ENCODE data around the gene FOXK1. TPM values are rescaled to one million over a fixed set of nuclear protein-coding genes. Genes with fewer than 3 reads are reported as not detected.

Gene FOXK1
- total and polyA plus RNA-seq, 9 of the 15 experiments (the other 6 are each of a cell fraction or from before 2014, with no cell fraction given): 0.32 to 45.5 (median 8.1) TPM

- H3K9me1 ChIP-seq (ENCODE audit: control insufficient read depth, insufficient read depth, low read length): no peaks in the 10 kb centered on the region
- intact Hi-C loops (cut with micrococcal nuclease) (no loop called here), in situ Hi-C loops (cut with MboI) (no loop called here)
- H4K20me1 ChIP-seq (replicated peaks; ENCODE audit: control insufficient read depth, insufficient read depth, low read length): peaks cover 5% of the 10 kb centered on the region; the same call in 1 of the 2 replicates
- no peaks in the 10 kb centered on the region for H3K9me3 ChIP-seq (replicated peaks; ENCODE audit: control insufficient read depth, insufficient read depth, low read depth, low read length)
- H3K27ac ChIP-seq (ENCODE audit: extremely low read depth, low read depth, low read length): no peak overlapping the region
- POLR2A ChIA-PET: no interaction called here
- WGBS (ENCODE audit: insufficient coverage, low coverage, missing lambda C conversion rate): 97% methylated on average over 11 of the region's 22 CpGs
- no peak for ATAC-seq
- H3K36me3 ChIP-seq (ENCODE audit: control insufficient read depth, insufficient read depth, low read length): peaks cover 51% of the 10 kb centered on the region
- H2AFZ ChIP-seq (ENCODE audit: low read depth, low read length): no peak overlapping the region
- CTCF ChIA-PET (ENCODE audit: low intra/inter-chr PET ratio): no interaction called here
- no TSS peak for BruUV-seq (replicated peaks)
- FAIRE-seq: no peak
- H3K4me1 ChIP-seq (replicated peaks in 1 of 2; ENCODE audit: control insufficient read depth in 2 of 2, insufficient read depth in 2 of 2, low read length in 2 of 2): peaks cover 31 to 51% of the 10 kb centered on the region in 2 experiments
- H3K79me2 ChIP-seq (ENCODE audit: control insufficient read depth, insufficient read depth, low read length): peaks cover 44% of the 10 kb centered on the region
- H3K4me2 ChIP-seq (ENCODE audit: insufficient read depth, low read length): no peak overlapping the region
- no peak overlapping the region for H3K4me3 ChIP-seq
- no peak overlapping the region for H3K9ac ChIP-seq (ENCODE audit: insufficient read depth in 1 of 2, low read depth in 2 of 2, low read length in 2 of 2)
- no peaks in the 10 kb centered on the region for H3K27me3 ChIP-seq (ENCODE audit: control insufficient read depth in 2 of 2, insufficient read depth in 2 of 2, low read length in 2 of 2)
- DNase-seq (ENCODE audit: extremely low read depth in 1 of 4, low spot score in 3 of 4): no peak
- TF ChIP-seq XRCC4 (IDR thresholded peaks at IDR 0.05; ENCODE audit: extremely low read depth, insufficient read depth, insufficient read length): no peak
- no peak for TF ChIP-seq ZNF316 (IDR thresholded peaks at IDR 0.05)
- TF ChIP-seq ETV1 (tag; conservative IDR thresholded peaks at IDR 0.05; ENCODE audit: low read depth): no peak
- no peak for TF ChIP-seq EZH2 (IDR thresholded peaks at IDR 0.05; ENCODE audit: borderline replicate concordance, low read depth, low read length)
- no peak for TF ChIP-seq HCFC1 (IDR thresholded peaks at IDR 0.05; ENCODE audit: low read depth, low read length)
- no peak for TF ChIP-seq ATF7 (IDR thresholded peaks at IDR 0.05)
- no peak for TF ChIP-seq DDX20 (tag; IDR thresholded peaks at IDR 0.05; ENCODE audit: low read depth)
- TF ChIP-seq NR1H2 (CRISPR knock-in tag; IDR thresholded peaks at IDR 0.05): no peak
- TF ChIP-seq VEZF1 (CRISPR knock-in tag; IDR thresholded peaks at IDR 0.05): no peak
- no peak for TF ChIP-seq STAT5A (IDR thresholded peaks at IDR 0.05; ENCODE audit: borderline replicate concordance, low read length)
- TF ChIP-seq SMAD2 (IDR thresholded peaks at IDR 0.05; ENCODE audit: low read depth, low read length): no peak
- no peak for TF ChIP-seq ZNF639 (CRISPR knock-in tag; conservative IDR thresholded peaks at IDR 0.05 in 1 of 2, IDR thresholded peaks at IDR 0.05 in 1 of 2)
- TF ChIP-seq SLC30A9 (CRISPR knock-in tag; IDR thresholded peaks at IDR 0.05): no peak
- TF ChIP-seq, protein P1, sequence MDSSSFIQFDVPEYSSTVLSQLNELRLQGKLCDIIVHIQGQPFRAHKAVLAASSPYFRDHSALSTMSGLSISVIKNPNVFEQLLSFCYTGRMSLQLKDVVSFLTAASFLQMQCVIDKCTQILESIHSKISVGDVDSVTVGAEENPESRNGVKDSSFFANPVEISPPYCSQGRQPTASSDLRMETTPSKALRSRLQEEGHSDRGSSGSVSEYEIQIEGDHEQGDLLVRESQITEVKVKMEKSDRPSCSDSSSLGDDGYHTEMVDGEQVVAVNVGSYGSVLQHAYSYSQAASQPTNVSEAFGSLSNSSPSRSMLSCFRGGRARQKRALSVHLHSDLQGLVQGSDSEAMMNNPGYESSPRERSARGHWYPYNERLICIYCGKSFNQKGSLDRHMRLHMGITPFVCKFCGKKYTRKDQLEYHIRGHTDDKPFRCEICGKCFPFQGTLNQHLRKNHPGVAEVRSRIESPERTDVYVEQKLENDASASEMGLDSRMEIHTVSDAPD (CRISPR knock-in tag; IDR thresholded peaks at IDR 0.05): no peak
- no peak for TF ChIP-seq TOE1 (IDR thresholded peaks at IDR 0.05; ENCODE audit: borderline replicate concordance)
- no peak for TF ChIP-seq TOE1 (CRISPR knock-in tag; IDR thresholded peaks at IDR 0.05; ENCODE audit: borderline replicate concordance, low read depth)
- no peak for TF ChIP-seq BRD9 (IDR thresholded peaks at IDR 0.05; ENCODE audit: low read depth, partially characterized antibody)
- no peak for TF ChIP-seq POLR3A (IDR thresholded peaks at IDR 0.05; ENCODE audit: borderline replicate concordance, extremely low read depth, insufficient read depth, insufficient read length)
- no peak for TF ChIP-seq THRAP3 (IDR thresholded peaks at IDR 0.05; ENCODE audit: borderline replicate concordance)
These were observed 58.7 kb downstream of the FOXK1 start for GRCh38 chr7:4740796-4741195.

All from K562 (cell line).